ENCODE data around the gene CLDN7. TPM values are rescaled to one million over a fixed set of nuclear protein-coding genes. Genes with fewer than 3 reads are reported as not detected.

The CLDN7 gene, protein sequence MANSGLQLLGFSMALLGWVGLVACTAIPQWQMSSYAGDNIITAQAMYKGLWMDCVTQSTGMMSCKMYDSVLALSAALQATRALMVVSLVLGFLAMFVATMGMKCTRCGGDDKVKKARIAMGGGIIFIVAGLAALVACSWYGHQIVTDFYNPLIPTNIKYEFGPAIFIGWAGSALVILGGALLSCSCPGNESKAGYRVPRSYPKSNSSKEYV
- total RNA-seq = 105 and 200 TPM in 2 replicates

DNA sequence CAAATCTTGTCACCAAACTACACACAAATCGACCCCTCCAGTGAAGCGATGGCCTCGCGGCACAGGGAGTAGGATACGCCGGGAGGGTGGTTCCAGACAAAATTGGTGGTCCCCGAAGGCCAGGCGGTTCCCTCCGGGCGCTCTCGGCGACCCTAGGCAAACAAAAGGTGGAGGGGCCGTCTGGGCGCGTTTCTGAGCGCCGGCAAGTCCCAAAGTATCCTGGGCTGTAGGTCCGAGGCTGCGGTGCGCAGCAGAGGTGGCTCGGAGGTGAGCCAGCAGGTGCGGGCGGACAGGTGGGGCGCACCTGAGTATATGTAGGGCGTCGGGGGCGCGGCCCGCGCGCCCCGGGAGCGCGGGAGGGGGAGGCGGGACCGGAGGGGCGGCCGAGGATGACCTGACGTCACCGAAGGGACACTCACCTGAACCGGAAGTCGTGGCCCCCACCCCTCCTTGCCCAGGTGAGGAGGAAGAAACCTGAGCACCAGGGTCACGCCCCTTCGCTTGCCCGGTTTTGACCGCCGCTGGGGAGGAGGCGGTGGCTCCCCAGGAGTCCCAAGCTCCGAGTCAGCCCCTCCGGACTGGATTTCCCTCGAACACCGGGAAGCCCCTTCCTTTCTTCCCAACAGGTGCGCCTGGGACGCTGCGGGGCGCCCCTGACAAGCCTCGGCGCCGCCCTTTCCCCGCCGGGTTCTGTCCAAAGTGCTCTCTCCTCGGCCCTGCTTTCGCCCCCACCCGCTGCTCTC, at the start of gene CLDN7:
Gene CLDN7, minus strand, starts transcription at position 287 of the 743 bp plus-strand sequence. CDS start 435 bp downstream, outside the sequence.
- TF ChIP-seq, protein P1, sequence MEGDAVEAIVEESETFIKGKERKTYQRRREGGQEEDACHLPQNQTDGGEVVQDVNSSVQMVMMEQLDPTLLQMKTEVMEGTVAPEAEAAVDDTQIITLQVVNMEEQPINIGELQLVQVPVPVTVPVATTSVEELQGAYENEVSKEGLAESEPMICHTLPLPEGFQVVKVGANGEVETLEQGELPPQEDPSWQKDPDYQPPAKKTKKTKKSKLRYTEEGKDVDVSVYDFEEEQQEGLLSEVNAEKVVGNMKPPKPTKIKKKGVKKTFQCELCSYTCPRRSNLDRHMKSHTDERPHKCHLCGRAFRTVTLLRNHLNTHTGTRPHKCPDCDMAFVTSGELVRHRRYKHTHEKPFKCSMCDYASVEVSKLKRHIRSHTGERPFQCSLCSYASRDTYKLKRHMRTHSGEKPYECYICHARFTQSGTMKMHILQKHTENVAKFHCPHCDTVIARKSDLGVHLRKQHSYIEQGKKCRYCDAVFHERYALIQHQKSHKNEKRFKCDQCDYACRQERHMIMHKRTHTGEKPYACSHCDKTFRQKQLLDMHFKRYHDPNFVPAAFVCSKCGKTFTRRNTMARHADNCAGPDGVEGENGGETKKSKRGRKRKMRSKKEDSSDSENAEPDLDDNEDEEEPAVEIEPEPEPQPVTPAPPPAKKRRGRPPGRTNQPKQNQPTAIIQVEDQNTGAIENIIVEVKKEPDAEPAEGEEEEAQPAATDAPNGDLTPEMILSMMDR (conservative IDR thresholded peaks at IDR 0.05; ENCODE audit: low read depth, low read length) = no peak
- DNase-seq (ENCODE audit: low read depth) = no peak
- H3K4me3 ChIP-seq (ENCODE audit: low read depth, low read length) = peak within 1 kb of the TSS; percentile 58

DNA sequence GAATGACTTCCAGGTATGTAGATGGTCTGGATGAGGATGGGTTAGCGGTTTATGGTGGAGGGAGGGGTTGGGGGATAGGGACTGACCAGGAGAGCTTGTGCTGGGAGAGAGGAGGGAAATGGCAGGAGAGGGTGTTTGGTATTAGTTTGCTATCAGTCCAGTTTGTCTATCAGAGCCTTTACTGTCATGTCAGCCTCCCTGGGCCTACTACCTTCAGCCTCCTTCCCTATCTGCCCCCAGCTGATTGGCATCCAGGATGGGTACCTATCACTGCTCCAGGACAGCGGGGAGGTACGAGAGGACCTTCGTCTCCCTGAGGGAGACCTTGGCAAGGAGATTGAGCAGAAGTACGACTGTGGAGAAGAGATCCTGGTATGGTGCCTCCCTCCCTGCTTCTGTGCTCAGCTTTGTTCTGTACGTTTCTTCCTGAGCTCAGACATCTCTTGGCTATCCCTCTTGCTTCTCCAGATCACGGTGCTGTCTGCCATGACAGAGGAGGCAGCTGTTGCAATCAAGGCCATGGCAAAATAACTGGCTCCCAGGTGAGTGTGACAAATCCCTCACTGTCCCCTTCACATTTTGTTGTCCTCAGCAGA, 48.9 kb upstream of the CLDN7 start:
- H3K4me3 ChIP-seq (ENCODE audit: low read depth, low read length) = no peak overlapping the region
- no peak for DNase-seq (ENCODE audit: low read depth)

DNA sequence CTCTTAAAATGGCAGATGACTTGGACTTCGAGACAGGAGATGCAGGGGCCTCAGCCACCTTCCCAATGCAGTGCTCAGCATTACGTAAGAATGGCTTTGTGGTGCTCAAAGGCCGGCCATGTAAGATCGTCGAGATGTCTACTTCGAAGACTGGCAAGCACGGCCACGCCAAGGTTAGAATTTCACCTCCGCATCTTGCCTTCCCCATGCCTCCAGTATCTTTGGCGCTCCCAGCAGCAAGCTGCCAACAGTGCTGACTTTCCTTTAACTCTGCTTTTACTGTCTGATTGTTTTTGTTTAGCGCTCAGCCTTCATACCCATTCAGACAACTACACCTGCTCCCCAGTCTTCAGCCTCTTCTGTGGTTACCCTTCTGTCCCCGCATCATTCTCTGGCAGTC, 47.4 kb upstream of the CLDN7 start:
- no peak for DNase-seq (ENCODE audit: low read depth)
- TF ChIP-seq, protein P1 (conservative IDR thresholded peaks at IDR 0.05; ENCODE audit: low read depth, low read length) = no peak
- peak overlapping the region; percentile 95 for H3K4me3 ChIP-seq (ENCODE audit: low read depth, low read length)

More for the DNA sequence above, 48.9 kb upstream of the CLDN7 start:
- TF ChIP-seq, protein P1 (conservative IDR thresholded peaks at IDR 0.05; ENCODE audit: low read depth, low read length) = no peak

DNA sequence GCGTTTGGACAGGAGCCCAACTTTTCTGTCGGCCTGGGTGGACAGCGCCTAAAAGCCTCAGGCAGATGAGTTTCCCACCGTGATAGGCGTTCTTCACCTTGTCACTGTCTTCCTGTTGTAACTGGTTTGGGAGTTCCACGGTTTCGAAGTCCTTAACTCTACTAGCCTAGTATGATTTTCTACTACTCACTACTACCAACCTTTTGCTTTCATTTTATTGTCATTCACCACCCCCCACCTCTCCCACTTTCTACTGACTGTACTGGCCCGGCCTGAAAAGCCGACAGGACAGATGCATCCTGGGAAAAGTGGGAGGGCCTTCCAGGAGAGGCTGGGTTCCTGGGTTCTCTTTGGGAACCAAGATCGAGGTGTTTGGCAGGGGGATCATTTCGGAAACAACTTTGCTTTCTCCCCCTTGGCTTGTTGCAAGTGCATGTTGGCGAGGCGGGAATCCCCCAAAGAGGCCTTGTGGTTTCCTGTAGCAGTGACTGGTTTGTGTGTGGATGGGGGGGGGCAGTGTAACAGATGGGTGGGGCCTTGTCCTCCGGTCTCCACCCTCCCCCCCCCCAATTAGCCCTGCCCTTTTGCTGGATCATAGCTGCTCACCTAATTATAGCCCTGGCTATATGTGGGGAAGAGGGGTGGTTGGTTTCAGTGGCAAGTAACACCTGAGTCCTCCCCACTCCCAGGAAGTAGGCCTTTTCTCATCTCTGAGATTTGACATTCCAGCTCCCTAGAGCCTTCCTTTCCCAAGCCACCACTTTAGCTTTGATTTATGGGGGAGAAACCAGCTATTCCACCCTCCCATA, 46.6 kb upstream of the CLDN7 start:
- TF ChIP-seq, protein P1 (conservative IDR thresholded peaks at IDR 0.05; ENCODE audit: low read depth, low read length) = no peak
- H3K4me3 ChIP-seq (ENCODE audit: low read depth, low read length) = peak overlapping the region; percentile 95
- no peak for DNase-seq (ENCODE audit: low read depth)

DNA sequence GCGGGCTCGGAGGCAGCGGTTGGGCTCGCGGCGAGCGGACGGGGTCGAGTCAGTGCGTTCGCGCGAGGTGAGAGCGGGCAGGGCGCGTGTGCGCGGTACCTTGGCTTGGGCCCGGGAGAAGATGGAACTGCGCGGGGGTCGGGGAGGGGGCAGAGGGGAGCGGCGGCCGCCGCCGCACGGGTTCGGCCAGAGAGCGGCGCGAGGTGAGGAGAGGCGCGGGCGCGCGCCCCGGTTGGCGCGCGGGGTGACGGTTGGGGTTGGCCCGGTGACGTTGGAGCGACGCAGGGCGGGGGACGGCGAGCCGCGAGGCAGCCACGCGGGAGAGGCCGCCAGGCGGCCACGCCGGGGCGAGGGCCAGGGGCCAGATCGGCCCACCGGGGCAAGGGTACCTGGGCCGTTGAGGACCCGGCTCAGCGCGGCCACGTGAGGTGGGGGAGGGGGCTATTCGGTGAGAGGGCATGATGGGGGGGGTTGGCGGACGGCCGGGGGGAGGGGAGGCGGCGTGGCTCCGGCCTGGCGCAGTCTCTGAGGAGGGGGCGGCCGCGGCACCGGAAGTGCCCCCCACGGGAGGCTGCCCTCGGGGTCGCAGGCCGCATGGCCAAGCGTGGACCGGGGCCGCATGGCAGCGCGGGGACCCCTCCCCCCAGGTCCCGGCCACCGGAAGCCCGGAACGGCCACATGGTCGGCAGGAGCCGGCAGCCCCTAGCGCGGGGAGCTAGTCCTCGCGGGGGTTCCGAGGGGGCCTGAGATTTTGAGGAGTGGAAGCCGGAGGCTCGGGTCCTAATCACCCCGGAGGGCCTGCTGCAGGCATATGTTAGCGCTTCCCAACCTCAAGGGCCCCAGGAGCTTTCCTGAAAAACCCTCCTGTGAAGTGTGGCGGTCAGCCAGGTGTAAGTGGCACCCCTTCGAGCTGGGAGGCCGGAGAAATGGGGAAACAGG, 45.7 kb upstream of the CLDN7 start:
- peak overlapping the region; percentile 95 for H3K4me3 ChIP-seq (ENCODE audit: low read depth, low read length)
- TF ChIP-seq, protein P1 (conservative IDR thresholded peaks at IDR 0.05; ENCODE audit: low read depth, low read length) = no peak
- DNase-seq (ENCODE audit: low read depth) = no peak

Data from epithelial cell of proximal tubule (primary cell).